ENCODE data around the gene TAS1R1. TPM values are rescaled to one million over a fixed set of nuclear protein-coding genes. Genes with fewer than 3 reads are reported as not detected.
"Not testable (repeated sequence)": the region's sequence is repeated elsewhere in the genome, so short reads cannot be mapped to it uniquely, and the experiment has no call there.

Gene TAS1R1
- total RNA-seq, 2 experiments from 2014 or later: not detected

- peaks cover 9% of the 10 kb centered on the region for H3K36me3 Mint-ChIP-seq (ENCODE audit: low read depth)
Observed at GRCh38 chr1:6554031-6554906, 838 bp upstream of the TAS1R1 start, which contains the start of gene NOL9. Gene NOL9, minus strand, starts transcription at chr1:6554513. Its CDS starts 11 bp downstream, at chr1:6554502.

GRCh38 chr1:6557597-6557996, 2.5 kb downstream of the TAS1R1 start:
- CTCF ChIA-PET: interaction anchor here (0.6 kb wide), 1 partner anchor 13 kb away, joined by 3 read pairs; no protein-coding TSS in a partner anchor
- intact Hi-C loops (cut with micrococcal nuclease): no loop called here

More at GRCh38 chr1:6554031-6554906, 838 bp upstream of the TAS1R1 start, which contains the start of gene NOL9:
- H3K4me3 Mint-ChIP-seq: peak within 1 kb of the TSS; percentile 82
- peaks cover 18% of the 10 kb centered on the region for H3K4me1 Mint-ChIP-seq (ENCODE audit: low read depth)
- DNase-seq (peak; percentile 97), ATAC-seq (peak; percentile 100)
- ChIA-PET POLR2A (interaction anchor here (0.7 to 1.9 kb wide), 14 partner anchors 9 to 192 kb away, joined by 3 to 13 read pairs (median 4); partner anchors contain the start of genes KLHL21, PLEKHG5 and ZBTB48), CTCF (interaction anchor here (0.7 to 3.3 kb wide), 28 partner anchors 9 to 309 kb away, joined by 3 to 22 read pairs (median 6); partner anchors contain the start of genes KLHL21, PLEKHG5, THAP3 and ZBTB48)
- H3K27ac Mint-ChIP-seq: peak within 1 kb of the TSS; percentile 67
- H3K27me3 Mint-ChIP-seq: no peaks in the 10 kb centered on the region
- peak; percentile 94 for TF ChIP-seq CTCF (IDR thresholded peaks at IDR 0.05)
- no peaks in the 10 kb centered on the region for H3K9me3 Mint-ChIP-seq
- intact Hi-C loops (cut with micrococcal nuclease): no loop called here

GRCh38 chr1:6559161-6559560, 4.1 kb downstream of the TAS1R1 start:
- intact Hi-C loops (cut with micrococcal nuclease): not testable (repeated sequence)

More at GRCh38 chr1:6557597-6557996, 2.5 kb downstream of the TAS1R1 start:
- Mint-ChIP-seq H3K4me3 (no peak overlapping the region), H3K4me1 (ENCODE audit: low read depth) (peaks cover 13% of the 10 kb centered on the region), H3K27me3 (peaks cover 2% of the 10 kb centered on the region), H3K27ac (no peak overlapping the region), H3K36me3 (ENCODE audit: low read depth) (peaks cover 1% of the 10 kb centered on the region), H3K9me3 (no peaks in the 10 kb centered on the region)
- DNase-seq: no peak
- POLR2A ChIA-PET: interaction anchor here (0.6 to 0.7 kb wide), 2 partner anchors 59 to 114 kb away, joined by 3 read pairs; no protein-coding TSS in a partner anchor
- ATAC-seq: no peak
- no peak for TF ChIP-seq CTCF (IDR thresholded peaks at IDR 0.05)

GRCh38 chr1:6560267-6560666, 5.2 kb downstream of the TAS1R1 start:
- Mint-ChIP-seq H3K4me3 (no peak overlapping the region), H3K36me3 (ENCODE audit: low read depth) (no peaks in the 10 kb centered on the region), H3K27ac (no peak overlapping the region), H3K27me3 (peaks cover 2% of the 10 kb centered on the region), H3K9me3 (no peaks in the 10 kb centered on the region), H3K4me1 (ENCODE audit: low read depth) (no peaks in the 10 kb centered on the region)
- intact Hi-C loops (cut with micrococcal nuclease): no loop called here
- DNase-seq (no peak), ATAC-seq (no peak)
- CTCF ChIA-PET: no interaction called here
- TF ChIP-seq CTCF (IDR thresholded peaks at IDR 0.05): no peak
- POLR2A ChIA-PET: no interaction called here

More at GRCh38 chr1:6559161-6559560, 4.1 kb downstream of the TAS1R1 start:
- POLR2A ChIA-PET: interaction anchor here (0.7 to 1.5 kb wide), 2 partner anchors 22 to 42 kb away, joined by 3 read pairs; no protein-coding TSS in a partner anchor
- not testable (repeated sequence) for ATAC-seq; H3K4me3 Mint-ChIP-seq; H3K27me3 Mint-ChIP-seq; H3K4me1 Mint-ChIP-seq (ENCODE audit: low read depth); H3K9me3 Mint-ChIP-seq; H3K36me3 Mint-ChIP-seq (ENCODE audit: low read depth); H3K27ac Mint-ChIP-seq; DNase-seq
- CTCF ChIA-PET: interaction anchor here (1.1 kb wide), 1 partner anchor 87 kb away, joined by 5 read pairs; no protein-coding TSS in a partner anchor

GRCh38 chr1:6569033-6569432, 13.9 kb downstream of the TAS1R1 start:
- ChIA-PET POLR2A (no interaction called here), CTCF (interaction anchor here (1.2 kb wide), 1 partner anchor 14 kb away, joined by 5 read pairs; the partner anchor contains the start of genes NOL9 and TAS1R1)
- DNase-seq: no peak
- Mint-ChIP-seq H3K27me3 (no peaks in the 10 kb centered on the region), H3K4me3 (no peak overlapping the region), H3K4me1 (ENCODE audit: low read depth) (peaks cover 5% of the 10 kb centered on the region), H3K27ac (no peak overlapping the region), H3K9me3 (no peaks in the 10 kb centered on the region), H3K36me3 (ENCODE audit: low read depth) (no peaks in the 10 kb centered on the region)
- no peak for ATAC-seq
- intact Hi-C loops (cut with micrococcal nuclease): no loop called here
- TF ChIP-seq CTCF (IDR thresholded peaks at IDR 0.05): no peak

Measured in activated CD8-positive, alpha-beta T cell treated with anti-CD3 and anti-CD28 coated beads for 36 hours (primary cell).